ENCODE data around the gene INAFM1.

Gene INAFM1

DNA sequence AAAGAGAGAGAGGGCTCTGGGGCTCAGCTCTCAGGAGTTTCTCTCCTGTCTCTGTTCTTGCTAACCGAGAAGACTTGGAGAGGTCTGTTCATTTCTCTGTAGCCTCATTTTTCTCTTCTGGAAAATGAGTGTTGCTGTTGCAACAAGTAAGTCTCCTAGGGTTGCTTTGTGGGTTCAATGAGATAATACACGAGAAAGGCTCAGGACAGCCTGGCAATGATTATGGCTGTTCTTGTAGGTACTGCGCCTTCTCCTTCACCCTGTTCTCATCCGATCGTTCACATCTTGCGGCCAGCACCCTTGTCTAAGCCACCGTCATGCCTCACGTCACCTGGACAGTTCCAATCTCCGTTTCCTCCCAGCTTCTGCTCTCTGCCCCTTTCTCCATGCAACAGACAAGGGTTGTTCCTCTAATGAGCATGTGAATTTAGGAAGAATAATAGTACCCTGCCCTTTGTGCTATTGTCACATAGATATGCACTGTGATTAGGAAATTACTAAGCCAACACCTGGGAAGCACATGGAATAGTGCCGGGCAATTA is 39.1 kb downstream of the INAFM1 start:
- DNase-seq, result no peak

DNA sequence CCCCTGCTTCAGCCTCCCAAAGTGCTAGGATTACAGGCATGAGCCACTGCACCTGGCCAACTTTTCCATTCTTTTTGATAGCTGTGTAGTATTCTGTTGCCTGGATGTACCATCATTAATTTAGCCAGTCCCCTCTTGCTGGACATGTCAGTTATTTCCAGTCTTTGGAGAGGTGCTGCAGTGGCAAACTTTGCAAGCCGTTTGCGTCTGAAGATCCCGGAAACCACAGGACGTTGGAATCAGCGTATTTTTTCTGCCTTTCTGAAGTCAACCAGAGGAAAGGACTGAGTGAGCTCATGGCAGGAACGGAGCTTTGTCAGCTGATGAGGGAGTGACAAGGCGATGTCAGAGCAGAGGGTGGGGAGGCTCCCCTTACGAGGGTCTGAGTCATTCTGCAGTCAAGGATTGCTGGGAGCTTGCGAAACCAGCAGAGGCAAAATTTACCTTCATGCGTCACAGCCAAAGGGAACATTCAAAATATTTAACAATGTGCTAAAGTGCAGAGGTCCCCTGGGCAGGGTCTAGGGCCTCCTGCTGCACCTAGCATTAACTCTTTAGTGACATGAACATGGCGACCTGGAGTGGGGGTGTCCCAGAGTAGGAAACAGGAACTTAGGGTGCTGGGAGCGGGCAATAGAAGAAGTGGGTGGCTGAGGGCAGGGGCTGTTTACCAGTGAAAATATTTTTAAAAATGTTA is 40.6 kb downstream of the INAFM1 start:
- DNase-seq, result peak; percentile 36

DNA sequence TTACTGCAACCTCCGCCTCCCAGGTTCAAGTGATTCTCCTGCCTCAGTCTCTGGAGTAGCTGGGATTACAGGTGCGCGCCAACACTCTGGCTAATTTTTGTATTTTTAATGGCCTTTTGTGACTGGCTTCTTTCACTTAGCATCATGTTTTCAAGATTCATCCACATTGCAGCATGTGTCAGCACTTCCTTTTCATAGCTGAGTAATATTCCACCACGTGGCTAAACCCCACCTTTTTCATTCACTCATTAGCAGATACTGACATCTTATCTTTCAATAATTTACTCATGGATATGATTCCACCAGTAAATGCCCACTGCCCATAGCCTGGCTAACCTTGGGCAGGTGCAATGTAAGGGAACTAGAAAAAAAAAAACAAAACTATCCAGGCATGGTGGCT is 41.8 kb downstream of the INAFM1 start:
- DNase-seq, result no peak

DNA sequence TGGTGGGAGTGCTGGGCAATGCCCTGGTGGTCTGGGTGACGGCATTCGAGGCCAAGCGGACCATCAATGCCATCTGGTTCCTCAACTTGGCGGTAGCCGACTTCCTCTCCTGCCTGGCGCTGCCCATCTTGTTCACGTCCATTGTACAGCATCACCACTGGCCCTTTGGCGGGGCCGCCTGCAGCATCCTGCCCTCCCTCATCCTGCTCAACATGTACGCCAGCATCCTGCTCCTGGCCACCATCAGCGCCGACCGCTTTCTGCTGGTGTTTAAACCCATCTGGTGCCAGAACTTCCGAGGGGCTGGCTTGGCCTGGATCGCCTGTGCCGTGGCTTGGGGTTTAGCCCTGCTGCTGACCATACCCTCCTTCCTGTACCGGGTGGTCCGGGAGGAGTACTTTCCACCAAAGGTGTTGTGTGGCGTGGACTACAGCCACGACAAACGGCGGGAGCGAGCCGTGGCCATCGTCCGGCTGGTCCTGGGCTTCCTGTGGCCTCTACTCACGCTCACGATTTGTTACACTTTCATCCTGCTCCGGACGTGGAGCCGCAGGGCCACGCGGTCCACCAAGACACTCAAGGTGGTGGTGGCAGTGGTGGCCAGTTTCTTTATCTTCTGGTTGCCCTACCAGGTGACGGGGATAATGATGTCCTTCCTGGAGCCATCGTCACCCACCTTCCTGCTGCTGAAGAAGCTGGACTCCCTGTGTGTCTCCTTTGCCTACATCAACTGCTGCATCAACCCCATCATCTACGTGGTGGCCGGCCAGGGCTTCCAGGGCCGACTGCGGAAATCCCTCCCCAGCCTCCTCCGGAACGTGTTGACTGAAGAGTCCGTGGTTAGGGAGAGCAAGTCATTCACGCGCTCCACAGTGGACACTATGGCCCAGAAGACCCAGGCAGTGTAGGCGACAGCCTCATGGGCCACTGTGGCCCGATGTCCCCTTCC is 45.5 kb downstream of the INAFM1 start:
- DNase-seq, result no peak

GRCh38 chr19:47321630-47322029 is 46.9 kb downstream of the INAFM1 start:
- no peak for DNase-seq

GRCh38 chr19:47322058-47322457 is 47.4 kb downstream of the INAFM1 start:
- no peak for DNase-seq

DNA sequence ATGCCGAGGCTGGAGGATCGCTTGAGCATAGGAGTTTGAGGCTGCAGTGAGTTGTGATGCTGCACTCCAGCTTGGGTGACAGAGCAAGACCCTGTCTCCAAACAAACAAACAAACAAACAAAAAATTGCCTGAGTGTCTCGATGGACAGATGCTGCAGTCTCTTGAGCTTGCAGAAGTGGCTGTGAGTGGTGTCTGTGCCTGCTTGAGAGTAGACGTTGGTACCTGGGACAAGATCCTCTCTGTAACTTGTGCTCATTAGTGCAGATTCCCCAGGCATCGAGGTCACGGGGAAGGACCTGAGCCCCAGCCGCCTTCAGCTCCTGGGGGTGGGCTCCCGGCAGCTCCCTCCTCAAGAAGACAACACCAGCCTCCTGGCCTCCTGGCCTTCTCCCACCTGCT is 48.7 kb downstream of the INAFM1 start:
- DNase-seq, result no peak

DNA sequence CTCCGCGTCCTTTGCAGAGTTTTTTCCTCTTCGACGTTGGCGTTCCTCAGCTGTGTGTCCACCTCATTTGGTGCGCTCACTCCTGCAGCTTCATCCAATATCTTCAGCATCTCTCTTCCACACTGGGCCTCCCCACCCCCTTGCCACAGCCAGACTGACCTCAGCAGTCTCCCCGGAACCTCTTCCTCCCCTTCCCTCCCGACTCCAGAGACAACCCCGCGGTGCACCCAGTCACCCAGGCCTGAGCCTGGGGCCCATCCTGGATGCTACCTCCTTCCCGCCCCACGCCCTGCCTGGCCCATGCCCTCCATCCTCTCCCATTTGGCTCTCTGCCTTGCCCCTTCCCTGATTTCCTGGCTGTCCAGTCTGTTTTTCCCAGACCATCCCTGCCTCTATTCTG is 49.2 kb downstream of the INAFM1 start:
- DNase-seq, result no peak

GRCh38 chr19:47324502-47324901 is 49.8 kb downstream of the INAFM1 start:
- no peak for DNase-seq
